ENCODE measurements around the gene LPP.

GRCh38 chr3:188113756-188114155 lies 40.2 kb upstream of the LPP start:
- TF ChIP-seq USF2 (IDR thresholded peaks at IDR 0.05; ENCODE audit: low read depth, low read length) (no peak), CTCF (conservative IDR thresholded peaks at IDR 0.05; ENCODE audit: low read depth, low read length) (no peak), SMC3 (IDR thresholded peaks at IDR 0.05; ENCODE audit: low read depth, low read length) (no peak), FOS (IDR thresholded peaks at IDR 0.05; ENCODE audit: low read depth, low read length) (no peak), RAD21 (IDR thresholded peaks at IDR 0.05; ENCODE audit: low read length) (no peak), RFX5 (IDR thresholded peaks at IDR 0.05; ENCODE audit: low read depth, low read length) (no peak), MAFK (IDR thresholded peaks at IDR 0.05; ENCODE audit: low read depth, low read length) (no peak), MXI1 (IDR thresholded peaks at IDR 0.05; ENCODE audit: borderline replicate concordance, low read depth, low read length) (no peak), POLR2A (IDR thresholded peaks at IDR 0.05; ENCODE audit: low read depth, low read length) (no peak), RCOR1 (IDR thresholded peaks at IDR 0.05; ENCODE audit: insufficient replicate concordance, low read length) (no peak), ELK1 (IDR thresholded peaks at IDR 0.05; ENCODE audit: borderline replicate concordance, low read depth, low read length) (no peak), CEBPB (IDR thresholded peaks at IDR 0.05; ENCODE audit: low read depth, low read length) (no peak)
